SK-N-SH (cell line): ENCODE measurements around the gene PCCB. TPM values are rescaled to one million over a fixed set of nuclear protein-coding genes. Genes with fewer than 3 reads are reported as not detected.

ENCODE experiments used
- CTCF ChIA-PET: fragments of 300-600, 350-600 bp; formaldehyde crosslinking; extraction: SDS; loops from one replicate; lab custom pipeline; 2021; lab: Yijun Ruan, JAX
- POLR2A ChIA-PET: fragments of 350-600 bp; sonication (Branson Sonifier 250); formaldehyde crosslinking; extraction: SDS; loops from one replicate; lab custom pipeline; 2020; ENCODE audit warnings: antibody characterized with exemption, inconsistent platforms; lab: Yijun Ruan, JAX
- DNase-seq: peaks from one replicate; pipeline ENCODE4 v3.0.0; 2012
- H2AFZ ChIP-seq: fragments of 200-600 bp; sonication (generic); 2 replicates; pipeline ENCODE4 v1.8.1; 2016; ENCODE audit warnings: antibody characterized with exemption, mild to moderate bottlenecking, low read depth
- H3F3A ChIP-seq: fragments of 200-600 bp; sonication (generic); replicated peaks from 2 replicates; pipeline ENCODE3; 2016; ENCODE audit warnings: antibody characterized with exemption, mild to moderate bottlenecking; ENCODE audit not compliant: insufficient read depth
- H3K27ac ChIP-seq, 2 experiments: fragments of 200-500 bp in 1 of 2; fragments of 200-600 bp in 1 of 2; sonication (Bioruptor generic) in 1 of 2; sonication (generic), shearing (Covaris generic) in 1 of 2; 2 replicates each; pipeline versions ENCODE4 v1.5.1 to v1.6.1; 2014 to 2016; ENCODE audit warnings: low read depth in 2 of 2, inconsistent platforms in 1 of 2, low read length in 1 of 2, mild to moderate bottlenecking in 1 of 2, mixed read lengths in 1 of 2
- H3K27me3 ChIP-seq: fragments of 200-600 bp; sonication (generic), shearing (Covaris generic); 2 replicates; pipeline ENCODE4 v1.6.1; 2016; ENCODE audit warnings: mixed run types; ENCODE audit not compliant: insufficient read depth
- H3K36me3 ChIP-seq, 2 experiments: fragments of 200-500 bp in 1 of 2; fragments of 200-600 bp in 1 of 2; sonication (Bioruptor generic) in 1 of 2; sonication (generic) in 1 of 2; replicated peaks in 1 of 2; 2 replicates each; pipeline versions ENCODE3 to v1.5.1; 2014 to 2016; ENCODE audit warnings: low read length in 1 of 2, mild to moderate bottlenecking in 1 of 2; ENCODE audit not compliant: insufficient read depth in 2 of 2, control insufficient read depth in 1 of 2
- H3K4me1 ChIP-seq, 2 experiments: fragments of 200-500 bp in 1 of 2; fragments of 200-600 bp in 1 of 2; sonication (Bioruptor generic) in 1 of 2; sonication (generic), shearing (Covaris generic) in 1 of 2; 2 replicates each; pipeline versions ENCODE4 v1.5.1 to v1.6.1; 2014 to 2016; ENCODE audit warnings: low read depth in 1 of 2, low read length in 1 of 2, mixed run types in 1 of 2; ENCODE audit not compliant: insufficient read depth in 2 of 2, control insufficient read depth in 1 of 2
- H3K4me2 ChIP-seq: fragments of 200-600 bp; sonication (generic), shearing (Covaris generic); 2 replicates; pipeline ENCODE4 v1.6.1; 2017; ENCODE audit warnings: mixed run types
- H3K4me3 ChIP-seq, 2 experiments: fragments of 200-500 bp in 1 of 2; fragments of 200-600 bp in 1 of 2; sonication (Bioruptor generic) in 1 of 2; sonication (generic), shearing (Covaris generic) in 1 of 2; 2 replicates each; pipeline versions ENCODE4 v1.5.1 to v1.8.1; 2014 to 2016; ENCODE audit warnings: low read depth in 2 of 2, inconsistent platforms in 1 of 2, low read length in 1 of 2, mild to moderate bottlenecking in 1 of 2, mixed read lengths in 1 of 2, moderate library complexity in 1 of 2
- H3K79me2 ChIP-seq: fragments of 200-600 bp; sonication (generic); 2 replicates; pipeline ENCODE4 v1.8.1; 2017; ENCODE audit warnings: mild to moderate bottlenecking; ENCODE audit not compliant: insufficient read depth
- H3K9ac ChIP-seq: fragments of 200-600 bp; sonication (generic); 2 replicates; pipeline ENCODE4 v1.6.1; 2017; ENCODE audit warnings: mixed run types
- H3K9me2 ChIP-seq: fragments of 200-600 bp; sonication (generic); 2 replicates; pipeline ENCODE4 v1.6.1; 2017; ENCODE audit warnings: mixed run types
- H3K9me3 ChIP-seq: fragments of 200-600 bp; sonication (generic); 2 replicates; pipeline ENCODE4 v1.6.1; 2017; ENCODE audit warnings: mixed run types, mild to moderate bottlenecking, moderate library complexity
- H4K20me1 ChIP-seq: fragments of 200-600 bp; sonication (generic); 2 replicates; pipeline ENCODE4 v1.6.1; 2017; ENCODE audit warnings: mild to moderate bottlenecking, mixed run types; ENCODE audit not compliant: insufficient read depth
- CHD2 ChIP-seq: fragments of 150-350 bp; IDR thresholded peaks from 2 replicates; pipeline ENCODE4 v1.6.1; 2018; ENCODE audit warnings: low read length; ENCODE audit not compliant: partially characterized antibody
- CTCF ChIP-seq: fragments of 200-600 bp; sonication (generic); IDR thresholded peaks from 2 replicates; pipeline ENCODE4 v1.6.1; 2017; ENCODE audit warnings: antibody characterized with exemption, mild to moderate bottlenecking, moderate library complexity
- ELF1 ChIP-seq: IDR thresholded peaks from 2 replicates; pipeline ENCODE4 v1.4.0; 2012
- FOSL2 ChIP-seq: IDR thresholded peaks from 2 replicates; pipeline ENCODE4 v1.4.0; 2012; ENCODE audit warnings: low read depth, mild to moderate bottlenecking, moderate library complexity, borderline replicate concordance
- FOXJ3 ChIP-seq: sonication (generic); formaldehyde crosslinking; IDR thresholded peaks from 2 replicates; pipeline ENCODE4 v1.5.1; 2020; ENCODE audit warnings: mild to moderate bottlenecking, missing genetic modification reagents
- GATA2 ChIP-seq: sonication (generic); formaldehyde crosslinking; IDR thresholded peaks from 2 replicates; pipeline ENCODE4 v1.5.0; 2020; ENCODE audit warnings: mild to moderate bottlenecking, missing genetic modification reagents
- IRF3 ChIP-seq: fragments of 150-350 bp; IDR thresholded peaks from 2 replicates; pipeline ENCODE4 v1.6.1; 2016; ENCODE audit warnings: mild to moderate bottlenecking, low read depth, low read length
- MAX ChIP-seq: IDR thresholded peaks from 2 replicates; pipeline ENCODE4 v1.4.0; 2012; ENCODE audit warnings: low read depth
- MEF2A ChIP-seq: IDR thresholded peaks from 2 replicates; pipeline ENCODE4 v1.4.0; 2012; ENCODE audit warnings: low read depth, borderline replicate concordance
- NFIC ChIP-seq: IDR thresholded peaks from 2 replicates; pipeline ENCODE4 v1.4.0; 2012; ENCODE audit warnings: borderline replicate concordance
- PBX3 ChIP-seq: IDR thresholded peaks from 2 replicates; pipeline ENCODE4; 2012
- RCOR1 ChIP-seq: fragments of 150-350 bp; IDR thresholded peaks from 2 replicates; pipeline ENCODE4 v1.6.1; 2017; ENCODE audit warnings: antibody characterized with exemption, low read length
- RXRA ChIP-seq: IDR thresholded peaks from 2 replicates; pipeline ENCODE4 v1.4.0; 2012; ENCODE audit warnings: low read depth, mild to moderate bottlenecking, borderline replicate concordance
- SIN3A ChIP-seq: IDR thresholded peaks from 2 replicates; pipeline ENCODE4 v1.6.1; 2012; ENCODE audit warnings: low read depth, mild to moderate bottlenecking, low read length, moderate library complexity, borderline replicate concordance
- TCF12 ChIP-seq: IDR thresholded peaks from 2 replicates; pipeline ENCODE4 v1.4.0; 2012
- ZBTB33 ChIP-seq: IDR thresholded peaks from 2 replicates; pipeline ENCODE4 v1.4.0; 2012; ENCODE audit warnings: low read depth, borderline replicate concordance
- WGBS: methylation state at CpG from one replicate; pipeline ENCODE4 v1.1.6; 2017; ENCODE audit warnings: low lambda C conversion rate; 5-methylcytosine and 5-hydroxymethylcytosine counted together
- polyA plus RNA-seq, 3 experiments: library from polyadenylated mRNA; depleted of rRNA; stranded (reverse); fragments of >200 nt; gene quantifications; 2 replicates each; pipeline ENCODE4 v1.2.3, GENCODE V29; 2012

The PCCB gene
- polyA plus RNA-seq, 1 of the 3 experiments (the other 2 are of a cell fraction), result 67.5 TPM

GRCh38 chr3:136261826-136262225, 11.7 kb downstream of the PCCB start:
- DNase-seq, result no peak
- Histone ChIP-seq H3K36me3 (peaks cover 17 to 42% of the 10 kb centered on the region in 2 experiments), H3K79me2 (no peaks in the 10 kb centered on the region), H3K9me3 (no peaks in the 10 kb centered on the region), H3K9me2 (no peaks in the 10 kb centered on the region), H3F3A (peaks cover 6% of the 10 kb centered on the region), H3K4me3 (no peak overlapping the region), H3K27me3 (no peaks in the 10 kb centered on the region), H3K9ac (no peak overlapping the region), H3K4me2 (no peak overlapping the region), H2AFZ (no peak overlapping the region), H3K4me1 (no peaks in the 10 kb centered on the region; a peak in 1 of 4 replicates), H4K20me1 (no peaks in the 10 kb centered on the region), H3K27ac (peak overlapping the region in 1 of 2 experiments; percentile 62; a peak in 2 of 4 replicates)
- CTCF ChIA-PET, result no interaction called here
- POLR2A ChIA-PET, result no interaction called here
- 89% methylated on average over 5 of the region's 5 CpGs for WGBS
- TF ChIP-seq FOXJ3 (CRISPR knock-in tag), result no peak
- no peak for TF ChIP-seq MEF2A
- no peak for TF ChIP-seq RCOR1
- no peak for TF ChIP-seq PBX3
- TF ChIP-seq SIN3A, result no peak
- TF ChIP-seq FOSL2, result no peak
- no peak for TF ChIP-seq MAX

GRCh38 chr3:136262559-136262958, 12.4 kb downstream of the PCCB start:
- Histone ChIP-seq H3K9me2 (no peaks in the 10 kb centered on the region), H3K36me3 (peaks cover 17 to 36% of the 10 kb centered on the region in 2 experiments), H3K27ac (peak overlapping the region in 1 of 2 experiments; percentile 62; a peak in 2 of 4 replicates), H3K9me3 (no peaks in the 10 kb centered on the region), H3K9ac (no peak overlapping the region), H2AFZ (no peak overlapping the region), H4K20me1 (no peaks in the 10 kb centered on the region), H3K27me3 (no peaks in the 10 kb centered on the region), H3K4me1 (no peaks in the 10 kb centered on the region; a peak in 1 of 4 replicates), H3F3A (peaks cover 6% of the 10 kb centered on the region), H3K4me2 (no peak overlapping the region), H3K4me3 (no peak overlapping the region), H3K79me2 (no peaks in the 10 kb centered on the region)
- ChIA-PET POLR2A (no interaction called here), CTCF (no interaction called here)
- no peak for DNase-seq
- 82% methylated on average over 2 of the region's 2 CpGs for WGBS
- no peak for TF ChIP-seq RCOR1
- no peak for TF ChIP-seq RXRA
- TF ChIP-seq TCF12, result no peak
- TF ChIP-seq ELF1, result no peak
- TF ChIP-seq CHD2, result no peak
- no peak for TF ChIP-seq PBX3
- TF ChIP-seq ZBTB33, result no peak
- TF ChIP-seq NFIC, result no peak
- no peak for TF ChIP-seq IRF3
- no peak for TF ChIP-seq GATA2 (CRISPR knock-in tag)
- no peak for TF ChIP-seq CTCF
- TF ChIP-seq FOSL2, result no peak
